NCI-H446 (cell line): ENCODE data around the gene TBC1D32.
"Not testable (repeated sequence)": the region's sequence is repeated elsewhere in the genome, so short reads cannot be mapped to it uniquely, and the experiment has no call there.

ENCODE experiments used
- DNase-seq, 2 experiments: peaks; one replicate each; lab custom pipeline; 2025; lab: John Stamatoyannopoulos, UW

TBC1D32 gene

DNA sequence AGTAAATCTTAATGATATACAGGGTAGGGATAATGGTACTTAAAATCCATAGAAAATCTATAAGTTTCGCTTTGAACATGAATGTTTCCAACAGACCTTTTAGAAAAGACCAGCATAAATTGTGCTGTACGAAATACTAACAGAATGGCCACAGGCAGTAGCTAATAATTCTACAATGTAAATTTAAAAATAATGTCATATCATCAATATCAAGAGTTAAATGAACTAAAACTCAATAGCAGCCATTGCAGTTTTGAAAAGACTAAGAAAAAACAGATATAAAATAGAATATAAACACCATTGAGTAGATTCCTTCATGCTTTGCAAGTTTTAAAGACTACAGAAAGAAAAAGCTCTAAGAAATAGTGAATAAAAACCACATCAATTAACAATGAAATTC is 14.7 kb downstream of the TBC1D32 start:
- DNase-seq, result no peak

DNA sequence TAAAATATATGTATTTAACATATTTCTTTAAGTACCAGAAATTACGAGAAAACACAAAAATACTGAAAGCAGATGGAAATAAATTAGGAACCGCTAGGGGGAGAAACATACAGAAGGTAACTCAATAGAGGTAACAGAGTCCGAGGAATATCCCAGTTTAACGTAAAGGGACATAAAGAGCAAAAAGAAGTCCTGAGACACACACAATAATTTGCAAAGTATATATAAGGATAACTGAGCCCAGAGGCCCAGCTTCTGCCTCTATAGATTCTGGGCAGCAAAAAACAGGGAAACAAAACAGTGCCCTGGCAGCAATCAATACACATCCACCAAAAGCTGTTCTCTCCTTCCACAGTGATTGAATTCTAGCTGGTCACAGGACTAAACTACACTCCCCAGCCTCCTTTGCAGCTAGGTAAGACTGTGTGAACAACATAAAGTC is 15.1 kb downstream of the TBC1D32 start:
- DNase-seq, result no peak

DNA sequence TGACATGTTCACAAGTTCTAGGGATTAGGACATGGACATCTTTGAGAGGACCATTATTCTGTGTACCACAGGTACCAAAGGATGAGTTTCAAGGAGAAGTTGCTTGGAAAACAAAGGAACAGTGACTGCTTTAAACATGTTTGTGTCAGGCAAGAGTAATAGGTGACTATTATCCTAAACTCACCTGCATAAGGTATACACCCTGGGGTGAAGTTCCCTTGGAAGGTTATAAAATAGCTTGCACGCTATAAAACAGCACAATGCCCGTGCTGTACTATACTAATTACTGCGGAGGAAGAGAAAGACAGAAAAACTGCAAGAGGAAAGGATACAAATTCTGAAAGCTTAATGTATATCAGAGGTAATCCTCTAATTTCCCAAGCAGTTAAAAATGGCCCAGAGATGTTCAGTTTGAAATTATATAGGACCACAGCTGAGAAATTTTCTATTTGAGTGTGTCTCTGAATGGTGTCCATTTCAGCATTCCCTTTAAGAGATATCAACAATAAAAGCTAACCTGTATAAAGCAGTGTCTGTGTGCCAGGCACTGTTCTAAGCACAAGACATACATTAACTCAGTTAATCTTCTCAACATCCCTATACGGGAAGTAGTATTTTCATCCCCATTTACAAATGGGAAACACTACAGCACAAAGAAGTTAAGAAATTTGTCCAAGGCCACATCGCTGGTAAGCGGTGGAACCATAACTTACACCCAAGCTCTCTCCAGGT is 19.7 kb downstream of the TBC1D32 start:
- DNase-seq, result no peak

DNA sequence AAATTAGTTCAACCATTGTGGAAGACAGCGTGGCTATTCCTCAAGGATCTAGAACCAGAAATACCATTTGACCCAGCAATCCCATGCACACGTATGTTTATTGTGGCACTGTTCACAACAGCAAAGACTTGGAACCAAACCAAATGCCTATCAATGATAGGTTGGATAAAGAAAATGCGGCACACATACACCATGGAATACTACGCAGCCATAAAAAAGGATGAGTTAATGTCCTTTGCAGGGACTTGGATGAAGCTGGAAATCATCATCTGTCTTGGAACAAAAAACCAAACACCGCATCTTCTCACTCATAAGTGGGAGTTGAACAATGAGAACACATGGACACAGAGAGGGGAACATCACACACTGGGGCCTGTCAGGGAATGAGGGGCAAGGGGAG is 22.5 kb downstream of the TBC1D32 start:
- not testable (repeated sequence) for DNase-seq

DNA sequence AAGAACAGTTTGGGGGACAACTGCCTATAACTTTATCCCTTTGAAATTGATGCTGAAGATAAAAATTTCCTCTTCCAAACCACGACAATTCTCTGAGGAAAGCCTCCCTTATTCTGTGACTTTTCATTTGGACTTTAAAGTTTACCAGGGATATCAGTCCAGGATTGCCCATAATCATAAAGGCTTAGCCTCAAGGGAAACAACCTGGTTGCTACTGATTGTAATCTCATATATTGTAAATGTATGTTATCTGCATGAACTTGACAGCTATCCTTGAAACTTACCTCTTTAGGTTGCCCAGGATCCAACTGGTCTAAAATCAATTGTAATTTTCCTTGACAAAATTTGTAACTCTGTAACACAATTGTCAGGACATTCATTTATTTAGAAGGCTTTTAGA is 23.8 kb downstream of the TBC1D32 start:
- no peak for DNase-seq

DNA sequence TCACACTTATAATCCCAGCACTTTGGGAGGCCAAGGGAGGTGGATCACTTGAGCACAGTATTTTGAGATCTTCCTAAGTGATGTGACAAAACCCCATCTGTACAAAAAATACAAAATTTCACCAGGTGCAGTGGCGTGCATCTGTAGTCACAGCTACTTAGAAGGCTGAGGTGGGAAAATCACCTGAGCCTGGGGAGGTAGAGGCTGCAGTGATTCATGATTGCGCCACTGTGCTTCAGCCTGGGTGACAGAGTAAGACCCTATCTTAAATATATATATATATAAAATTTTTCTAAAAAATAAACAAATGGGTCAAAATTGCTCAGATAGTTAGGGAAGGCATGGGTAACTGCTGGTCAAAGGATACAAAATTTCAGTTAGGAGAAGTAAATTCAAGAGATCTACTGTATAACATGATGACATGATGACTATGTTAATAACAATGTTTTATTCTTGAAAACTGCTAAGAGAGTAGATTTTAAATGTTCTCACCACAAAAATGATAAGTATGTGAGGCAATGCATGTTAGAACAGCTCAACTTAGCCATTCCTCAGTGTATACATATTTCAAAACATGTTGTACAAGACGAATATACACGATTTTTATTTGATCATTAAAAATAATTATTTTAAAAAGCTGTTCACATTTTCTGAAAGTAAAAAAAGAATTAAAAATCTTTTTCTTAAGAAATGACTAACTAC is 24.4 kb downstream of the TBC1D32 start:
- DNase-seq, result no peak

DNA sequence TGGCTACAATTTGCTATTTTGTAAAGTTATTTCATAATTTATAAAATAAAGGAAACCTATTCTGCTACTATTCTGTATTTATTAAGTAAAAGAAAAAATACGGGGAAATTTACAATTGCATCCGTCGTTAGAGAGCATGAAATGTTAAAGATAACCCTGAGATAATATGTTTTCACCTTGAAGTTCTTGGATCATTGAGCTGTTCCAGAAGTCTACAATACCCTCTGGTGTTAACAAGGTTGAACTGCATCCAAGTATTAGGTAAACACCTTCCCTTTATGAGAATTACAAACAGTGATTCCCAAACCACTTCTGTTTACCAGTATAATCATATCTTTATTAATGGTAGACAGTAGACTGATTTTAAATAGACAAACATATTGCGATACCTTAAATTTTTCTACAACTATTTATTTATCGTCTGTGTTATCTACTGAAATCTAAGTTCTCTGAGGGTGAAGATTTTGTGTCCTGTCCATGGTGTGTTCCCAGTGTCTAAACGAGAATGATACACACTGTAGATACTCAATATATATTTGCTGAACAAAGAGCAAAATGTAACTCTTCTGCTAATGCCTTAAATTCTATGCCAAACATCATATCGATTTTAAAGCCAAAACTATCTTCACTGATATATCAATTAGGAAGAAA is 28.2 kb downstream of the TBC1D32 start:
- peak in 1 of 2 experiments; percentile 35 for DNase-seq

DNA sequence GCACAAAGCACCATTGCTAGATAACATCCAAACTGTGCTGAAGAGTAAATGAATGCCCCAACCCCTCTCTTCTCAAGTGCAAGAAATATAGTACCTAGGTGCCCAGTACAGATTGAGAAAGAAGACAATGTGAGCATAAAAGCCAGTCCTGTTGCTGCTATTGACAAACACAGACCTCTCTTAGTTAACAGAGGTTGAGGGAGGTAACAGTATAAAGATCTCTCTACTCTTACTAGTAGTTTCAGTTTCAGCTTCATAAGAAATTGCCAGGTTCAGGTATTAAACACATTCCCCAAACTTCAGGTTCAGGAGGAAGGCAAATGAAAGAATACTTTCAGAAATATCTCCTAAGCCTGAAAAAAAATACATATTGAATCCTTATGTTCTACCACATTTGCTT is 31.4 kb downstream of the TBC1D32 start:
- no peak for DNase-seq

DNA sequence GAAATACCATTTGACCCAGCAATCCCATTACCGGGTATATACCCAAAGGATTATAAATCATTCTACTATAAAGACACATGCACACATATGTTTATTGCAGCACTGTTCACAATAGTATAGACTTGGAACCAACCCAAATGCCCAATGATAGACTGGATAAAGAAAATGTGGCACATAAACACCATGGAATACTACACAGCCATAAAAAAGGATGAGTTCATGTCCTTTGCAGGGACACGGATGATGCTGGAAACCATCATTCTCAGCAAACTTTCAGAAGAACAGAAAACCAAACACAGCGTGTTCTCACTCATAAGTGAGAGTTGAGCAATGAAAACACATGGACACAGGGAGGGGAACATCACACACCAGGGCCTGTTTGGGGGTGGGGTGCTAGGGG is 33.1 kb downstream of the TBC1D32 start:
- not testable (repeated sequence) for DNase-seq

DNA sequence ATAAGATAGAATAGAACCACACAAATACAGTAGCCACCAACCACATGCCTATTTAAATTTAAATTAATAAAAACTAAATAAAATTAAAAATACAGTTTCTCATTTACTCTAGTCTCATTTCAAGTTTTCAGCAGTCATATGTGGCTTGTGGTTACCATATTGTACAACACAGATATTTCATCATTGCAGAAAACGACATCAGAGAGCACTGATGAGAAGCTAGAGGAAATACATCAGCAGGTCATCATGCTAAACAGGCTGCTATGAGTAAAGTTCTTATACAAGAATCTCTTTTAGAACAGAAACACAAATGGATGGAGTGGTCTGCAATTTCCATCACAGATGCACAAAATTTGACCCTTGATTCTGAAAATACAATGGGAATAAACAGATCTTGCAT is 36.6 kb downstream of the TBC1D32 start:
- DNase-seq, result no peak

DNA sequence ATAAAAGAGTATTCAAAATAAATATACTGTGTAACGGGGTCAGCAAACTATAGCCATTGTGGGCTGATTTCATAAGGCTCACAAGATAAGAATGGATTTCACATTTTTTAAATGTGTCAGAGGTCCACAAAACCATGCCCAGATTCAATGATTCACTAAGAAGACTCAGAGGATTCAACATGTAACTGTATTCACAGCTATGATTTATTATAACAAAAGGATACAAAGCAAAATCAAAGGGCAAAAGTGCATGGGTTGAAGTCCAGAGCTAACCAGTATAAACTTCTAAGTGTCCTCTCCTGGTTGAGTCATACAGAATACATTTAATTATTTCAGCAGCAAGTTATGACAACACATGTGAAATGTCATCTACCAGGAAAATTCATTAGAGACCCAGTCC is 49.2 kb downstream of the TBC1D32 start:
- no peak for DNase-seq

DNA sequence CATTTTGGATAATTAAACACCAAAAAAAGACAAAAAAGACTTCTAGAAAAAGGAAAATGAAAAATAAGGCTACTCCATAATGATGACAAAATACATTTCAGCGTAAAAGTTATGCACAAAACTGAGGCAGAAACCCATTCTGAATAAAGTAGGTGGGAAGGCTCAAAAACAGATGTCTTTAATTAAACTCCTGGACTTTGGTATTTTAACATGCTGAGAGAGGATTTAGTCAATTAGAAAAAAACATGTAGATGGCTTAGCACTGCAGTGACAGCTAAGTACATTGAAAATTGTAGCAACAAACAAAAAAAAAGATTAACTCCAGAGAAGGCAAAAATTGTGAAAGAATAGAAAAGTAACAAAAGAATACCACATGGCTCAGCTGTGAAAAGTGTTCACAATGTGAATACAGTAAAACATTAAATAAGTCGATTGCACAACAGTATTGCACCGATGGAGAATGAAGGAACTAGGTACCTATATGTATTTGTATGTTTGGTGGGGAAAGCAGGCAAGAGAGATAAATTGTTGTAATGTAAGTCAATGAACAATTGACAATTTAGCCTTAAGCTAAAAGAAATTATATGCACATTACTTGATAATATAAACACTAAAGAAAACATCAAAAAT is 59.5 kb downstream of the TBC1D32 start:
- no peak for DNase-seq

DNA sequence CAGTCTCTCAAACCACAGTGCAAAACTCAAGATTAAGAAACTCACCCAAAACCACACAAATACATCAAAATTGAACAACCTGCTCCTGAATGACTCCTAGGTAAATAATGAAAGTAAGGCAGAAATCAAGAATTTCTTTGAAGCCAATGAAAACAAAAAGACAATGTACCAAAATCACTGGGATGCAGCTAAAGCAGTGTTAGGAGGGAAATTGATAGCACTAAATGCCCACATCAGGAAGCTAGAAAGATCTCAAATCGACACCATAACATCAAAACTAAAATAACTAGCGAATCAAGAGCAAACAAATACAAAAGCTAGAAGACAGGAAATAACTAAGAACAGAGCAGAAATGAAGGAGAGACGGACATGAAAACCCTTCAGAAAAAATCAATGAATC is 70.5 kb downstream of the TBC1D32 start:
- no peak for DNase-seq

DNA sequence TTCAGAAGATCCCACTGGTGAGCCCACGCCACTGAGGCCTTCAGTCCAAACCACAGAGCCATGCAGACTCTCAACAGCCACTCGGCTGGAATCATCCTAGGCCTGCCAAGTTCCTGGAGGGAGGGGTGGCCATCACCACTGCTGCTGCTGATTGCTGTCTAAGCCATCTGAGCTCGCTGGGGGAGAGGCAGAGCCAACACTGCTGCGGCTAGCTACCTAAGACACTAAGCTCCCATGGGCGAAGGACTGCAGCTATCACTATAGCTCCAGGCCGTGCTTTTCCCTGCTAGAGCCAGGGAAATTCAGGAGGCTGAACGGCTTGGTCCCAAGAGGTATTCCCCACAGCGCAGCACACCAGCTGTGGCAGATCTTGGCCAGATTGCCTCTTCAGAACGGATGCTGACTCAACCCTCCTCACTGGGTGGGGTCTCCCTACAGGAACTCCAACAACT is 73.6 kb downstream of the TBC1D32 start:
- peak in 1 of 2 experiments; percentile 29 for DNase-seq

DNA sequence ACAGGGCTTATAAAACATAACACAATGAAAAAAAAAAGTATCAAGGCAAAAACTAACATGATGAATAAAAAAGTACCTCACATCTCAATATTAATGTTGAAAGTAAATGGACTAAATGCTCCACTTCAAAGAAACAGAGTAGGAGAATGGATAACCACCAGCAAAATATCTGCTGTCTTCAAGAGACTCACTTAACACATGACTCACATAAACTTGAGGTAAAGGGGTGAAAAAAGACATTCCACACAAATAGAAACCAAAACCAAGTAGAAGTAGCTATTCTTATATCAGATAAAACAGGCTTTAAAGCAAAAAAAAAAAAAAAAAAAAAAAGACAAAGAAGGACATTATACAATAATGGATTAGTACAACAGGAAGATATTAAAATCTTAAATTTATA is 86.9 kb downstream of the TBC1D32 start:
- DNase-seq, result no peak

DNA sequence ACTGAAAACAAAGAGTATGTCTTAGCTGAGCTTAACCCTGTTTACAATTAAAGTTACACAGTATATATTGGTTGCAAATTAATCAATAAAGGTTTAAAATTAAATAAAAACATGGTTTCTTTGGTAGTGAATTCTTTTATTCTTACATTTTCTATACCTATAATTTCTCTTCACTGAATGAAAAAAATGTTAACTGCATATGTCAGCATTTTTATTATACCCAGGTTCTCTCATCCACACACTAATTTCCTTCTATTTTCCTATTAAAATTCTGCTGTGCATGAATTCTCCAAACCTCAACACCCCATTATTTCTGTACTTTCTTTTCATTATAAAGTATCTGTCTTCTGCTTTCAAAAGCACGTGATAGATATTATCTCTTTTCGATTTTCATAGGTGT is 91.9 kb downstream of the TBC1D32 start:
- DNase-seq, result no peak

DNA sequence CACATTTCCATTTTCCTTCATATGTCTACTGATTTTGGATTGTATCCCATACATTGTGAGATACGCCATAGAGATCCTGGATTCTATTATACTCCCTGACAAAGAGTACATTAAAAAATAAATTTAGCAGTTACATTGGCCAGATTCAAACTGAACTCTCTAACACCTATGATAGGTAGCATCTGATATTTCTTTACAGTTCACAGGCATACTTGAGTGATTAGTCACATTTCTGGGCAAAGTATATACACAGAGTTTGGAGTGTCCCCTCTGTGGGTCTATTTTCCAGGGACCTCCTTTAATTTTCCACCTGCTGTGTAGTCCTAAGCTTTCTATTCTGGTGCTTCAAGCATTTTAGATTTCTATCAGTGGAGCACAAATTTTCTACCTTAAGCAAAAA is 96.4 kb downstream of the TBC1D32 start:
- no peak for DNase-seq

DNA sequence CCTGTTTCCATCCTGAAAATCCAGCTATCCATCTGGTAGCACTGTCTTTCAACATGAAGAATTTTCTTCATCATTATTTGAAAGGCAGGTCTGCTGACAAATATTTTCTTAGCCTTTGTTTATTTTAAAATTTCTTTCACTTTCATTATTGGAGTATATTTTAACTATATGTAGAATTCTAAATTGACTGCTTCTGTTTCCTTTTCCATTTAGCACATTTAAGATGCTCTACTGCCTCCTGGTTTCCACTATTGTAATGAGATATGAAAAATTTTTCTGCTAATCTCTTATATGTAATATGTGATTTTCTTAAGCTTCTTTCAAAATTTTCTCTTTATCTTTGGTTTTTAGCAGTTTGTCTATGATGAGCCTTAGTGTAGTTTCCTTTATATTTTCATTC is 97.3 kb downstream of the TBC1D32 start:
- no peak for DNase-seq

DNA sequence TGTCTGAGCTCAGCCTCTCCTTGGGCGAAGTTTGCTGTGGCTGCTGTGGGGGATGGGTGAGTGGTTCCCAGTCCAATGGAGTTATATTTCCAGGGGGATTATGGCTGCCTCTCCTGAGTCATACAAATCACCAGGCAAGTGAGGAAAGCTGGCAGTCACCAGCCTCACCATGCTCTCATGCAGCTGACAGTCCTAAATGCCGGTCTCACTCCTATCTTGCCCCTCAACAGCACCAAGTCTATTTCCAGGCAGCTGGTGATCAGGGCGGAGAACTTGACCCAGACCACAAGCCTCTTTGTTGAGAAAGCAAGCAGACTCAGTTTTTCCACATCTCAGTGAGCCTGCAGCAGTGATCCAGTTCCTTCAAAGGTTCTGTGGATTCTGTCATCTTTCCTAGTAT is 98.9 kb downstream of the TBC1D32 start:
- no peak for DNase-seq

DNA sequence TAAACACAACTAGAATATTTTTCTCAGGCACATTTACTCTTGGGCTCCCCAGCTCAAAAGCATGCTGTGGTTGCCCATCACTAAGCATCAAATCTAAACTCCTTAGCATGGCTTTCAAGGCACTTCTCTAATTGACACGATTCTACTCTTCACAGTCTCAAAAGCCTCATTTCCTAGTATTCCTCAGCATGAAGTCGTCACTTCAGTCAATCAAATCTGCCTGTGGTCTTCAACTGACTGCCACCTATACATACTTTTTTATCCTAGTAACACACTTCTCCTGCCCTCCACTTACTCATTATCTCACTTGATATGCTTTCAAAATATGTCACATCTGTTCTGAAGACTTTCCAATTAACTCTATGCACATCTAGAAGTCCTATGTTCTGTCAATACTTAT is 110.3 kb downstream of the TBC1D32 start:
- no peak for DNase-seq

DNA sequence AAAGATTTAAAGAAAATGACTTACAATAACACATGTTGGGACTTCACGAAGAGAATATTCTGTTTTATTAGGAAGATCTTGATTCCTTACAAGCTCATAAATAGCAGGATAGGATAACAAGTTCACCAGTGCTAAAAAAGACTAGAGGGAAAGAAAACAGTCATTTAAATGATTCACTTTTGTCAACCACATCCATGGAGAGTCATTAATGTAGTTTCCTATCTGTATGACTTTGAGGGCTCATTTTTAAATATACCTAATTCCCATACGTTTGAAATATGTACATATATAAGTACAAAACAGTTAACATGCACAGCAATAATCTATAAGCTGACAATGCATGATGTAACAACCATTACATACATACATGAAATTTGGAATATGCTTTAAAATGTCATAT is 111.1 kb downstream of the TBC1D32 start:
- DNase-seq, result no peak

DNA sequence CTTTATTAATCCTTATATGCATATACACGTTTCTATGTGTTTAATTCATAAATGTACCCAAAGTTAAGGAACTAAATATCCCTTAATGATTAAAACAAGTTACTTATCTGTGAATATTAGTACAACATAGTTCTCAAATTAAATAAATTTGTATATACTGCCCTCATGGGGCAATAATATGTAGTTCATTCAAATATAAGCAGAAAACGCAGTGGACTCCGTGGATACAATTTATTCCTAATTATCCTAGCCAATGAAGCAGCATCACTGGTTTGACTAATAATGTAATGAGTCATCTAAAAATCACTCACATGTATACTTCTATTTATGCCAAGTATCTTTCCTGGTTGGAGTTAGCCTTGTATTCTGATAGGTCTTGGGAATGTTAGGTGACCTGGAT is 111.6 kb downstream of the TBC1D32 start:
- no peak for DNase-seq

DNA sequence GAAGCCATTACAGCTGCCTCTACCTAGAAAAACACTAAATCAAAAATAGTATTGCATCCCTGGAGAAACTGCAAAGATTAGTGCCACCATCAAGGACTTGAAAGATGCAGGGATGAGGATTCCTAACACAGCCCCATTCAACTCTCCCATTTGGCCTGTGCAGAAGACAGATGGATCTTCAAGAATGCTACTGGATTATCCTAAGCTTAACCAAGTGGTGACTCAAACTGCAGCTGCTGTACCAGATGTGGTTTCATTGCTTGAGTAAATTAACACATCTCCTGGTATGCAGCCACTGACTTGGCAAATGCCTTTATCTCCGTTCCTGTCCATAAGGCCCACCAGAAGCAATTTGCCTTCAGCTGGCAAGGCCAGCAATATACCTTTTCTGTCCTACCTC is 117.4 kb downstream of the TBC1D32 start:
- DNase-seq, result no peak
